ENCODE results near the gene IGFBPL1. TPM values are rescaled to one million over a fixed set of nuclear protein-coding genes. Genes with fewer than 3 reads are reported as not detected.
"Not testable (repeated sequence)": the region's sequence is repeated elsewhere in the genome, so short reads cannot be mapped to it uniquely, and the experiment has no call there.

The IGFBPL1 gene
- not detected for total RNA-seq

GRCh38 chr9:38423973-38424843 lies at the start of gene IGFBPL1:
IGFBPL1 (minus strand) TSS chr9:38424454; CDS start chr9:38424424, 30 bp downstream.
- CTCF ChIA-PET, result no interaction called here

GRCh38 chr9:38472583-38473249 lies 48.5 kb upstream of the IGFBPL1 start:
- CTCF ChIA-PET, POLR2A ChIA-PET: not testable (repeated sequence)

More at GRCh38 chr9:38423973-38424843, at the start of gene IGFBPL1:
- POLR2A ChIA-PET, result no interaction called here

- ChIA-PET POLR2A (no interaction called here), CTCF (no interaction called here)
These were observed 43.1 kb upstream of the IGFBPL1 start for GRCh38 chr9:38467404-38467803.

GRCh38 chr9:38453835-38454234 lies 29.6 kb upstream of the IGFBPL1 start:
- CTCF ChIA-PET, result no interaction called here
- POLR2A ChIA-PET, result no interaction called here

GRCh38 chr9:38451162-38451561 lies 26.9 kb upstream of the IGFBPL1 start:
- ChIA-PET POLR2A (no interaction called here), CTCF (interaction anchor here (2.2 kb wide), 1 partner anchor 10 kb away, joined by 6 read pairs; no protein-coding TSS in a partner anchor)

GRCh38 chr9:38447703-38448102 lies 23.4 kb upstream of the IGFBPL1 start:
- CTCF ChIA-PET, result no interaction called here

GRCh38 chr9:38445154-38446043 lies 21.1 kb upstream of the IGFBPL1 start:
- ChIA-PET POLR2A (no interaction called here), CTCF (no interaction called here)

More at GRCh38 chr9:38447703-38448102, 23.4 kb upstream of the IGFBPL1 start:
- POLR2A ChIA-PET, result no interaction called here

GRCh38 chr9:38443597-38443996 lies 19.3 kb upstream of the IGFBPL1 start:
- ChIA-PET POLR2A (no interaction called here), CTCF (no interaction called here)

GRCh38 chr9:38443181-38443580 lies 18.9 kb upstream of the IGFBPL1 start:
- ChIA-PET POLR2A (no interaction called here), CTCF (no interaction called here)

- POLR2A ChIA-PET, result no interaction called here
These were observed 18.3 kb upstream of the IGFBPL1 start for GRCh38 chr9:38442473-38443096.

GRCh38 chr9:38441347-38442085 lies 17.3 kb upstream of the IGFBPL1 start:
- ChIA-PET POLR2A (no interaction called here), CTCF (interaction anchor here (1.4 kb wide), 1 partner anchor 11 kb away, joined by 6 read pairs; no protein-coding TSS in a partner anchor)

More at GRCh38 chr9:38442473-38443096, 18.3 kb upstream of the IGFBPL1 start:
- CTCF ChIA-PET, result no interaction called here

GRCh38 chr9:38440516-38440915 lies 16.3 kb upstream of the IGFBPL1 start:
- CTCF ChIA-PET, result interaction anchor here (1.4 kb wide), 1 partner anchor 12 kb away, joined by 6 read pairs; no protein-coding TSS in a partner anchor

GRCh38 chr9:38439916-38440301 lies 15.7 kb upstream of the IGFBPL1 start:
- CTCF ChIA-PET, result no interaction called here

More at GRCh38 chr9:38440516-38440915, 16.3 kb upstream of the IGFBPL1 start:
- POLR2A ChIA-PET, result no interaction called here

GRCh38 chr9:38439291-38439915 lies 15.1 kb upstream of the IGFBPL1 start:
- POLR2A ChIA-PET, result no interaction called here
- CTCF ChIA-PET, result no interaction called here

More at GRCh38 chr9:38439916-38440301, 15.7 kb upstream of the IGFBPL1 start:
- POLR2A ChIA-PET, result no interaction called here

- ChIA-PET CTCF (no interaction called here), POLR2A (no interaction called here)
These were observed 13.1 kb upstream of the IGFBPL1 start for GRCh38 chr9:38437193-38437823.

GRCh38 chr9:38436708-38437107 lies 12.5 kb upstream of the IGFBPL1 start:
- ChIA-PET POLR2A (no interaction called here), CTCF (no interaction called here)

- CTCF ChIA-PET, result no interaction called here
- POLR2A ChIA-PET, result no interaction called here
These were observed 11.3 kb upstream of the IGFBPL1 start for GRCh38 chr9:38435521-38435920.

- CTCF ChIA-PET, result no interaction called here
- POLR2A ChIA-PET, result no interaction called here
These were observed 10.6 kb upstream of the IGFBPL1 start for GRCh38 chr9:38434853-38435252.

Measured in activated CD8-positive, alpha-beta memory T cell treated with anti-CD3 and anti-CD28 coated beads for 36 hours (primary cell).